KMS-11 (cell line): ENCODE data around the gene RPL28.

Source experiments
- H2AFZ ChIP-seq: fragments of 200-600 bp; sonication (generic); 2 replicates; pipeline ENCODE4 v1.6.1; 2016; ENCODE audit warnings: antibody characterized with exemption, mixed run types, low read depth
- H3K27ac ChIP-seq: fragments of 200-600 bp; sonication (generic); 2 replicates; pipeline ENCODE4 v1.6.1; 2016; ENCODE audit warnings: mild to moderate bottlenecking, mixed run types
- H3K27me3 ChIP-seq: fragments of 200-600 bp; sonication (generic); 2 replicates; pipeline ENCODE4 v1.6.1; 2017; ENCODE audit warnings: mild to moderate bottlenecking, low read depth, mixed run types, moderate library complexity; ENCODE audit not compliant: insufficient read depth
- H3K36me3 ChIP-seq: fragments of 200-600 bp; sonication (generic); 2 replicates; pipeline ENCODE4 v1.6.1; 2017; ENCODE audit warnings: mild to moderate bottlenecking, mixed run types; ENCODE audit not compliant: insufficient read depth
- H3K4me1 ChIP-seq: fragments of 200-600 bp; sonication (generic); 2 replicates; pipeline ENCODE4 v1.6.1; 2016; ENCODE audit warnings: mild to moderate bottlenecking, low read depth, mixed run types; ENCODE audit not compliant: poor library complexity, severe bottlenecking
- H3K4me2 ChIP-seq: fragments of 200-600 bp; sonication (generic); 2 replicates; pipeline ENCODE4 v1.7.0; 2016; ENCODE audit warnings: mild to moderate bottlenecking, mixed run types
- H3K4me3 ChIP-seq: fragments of 200-600 bp; sonication (generic); IDR thresholded peaks from 2 replicates; pipeline ENCODE4 v1.6.1; 2017; ENCODE audit warnings: low read depth, low read length, mixed read lengths; ENCODE audit not compliant: insufficient read depth
- H3K79me2 ChIP-seq: fragments of 200-600 bp; sonication (generic); 2 replicates; pipeline ENCODE4 v1.6.1; 2016; ENCODE audit warnings: low read depth, mixed run types; ENCODE audit not compliant: insufficient read depth
- H3K9ac ChIP-seq: fragments of 200-600 bp; sonication (generic); 2 replicates; pipeline ENCODE4 v1.6.1; 2016; ENCODE audit warnings: mild to moderate bottlenecking, mixed run types
- H4K20me1 ChIP-seq: fragments of 200-600 bp; sonication (generic); 2 replicates; pipeline ENCODE4 v1.6.1; 2016; ENCODE audit warnings: mild to moderate bottlenecking, mixed run types; ENCODE audit not compliant: insufficient read depth
- CTCF ChIP-seq: fragments of 200-600 bp; sonication (generic); conservative IDR thresholded peaks from 2 replicates; pipeline ENCODE4 v1.6.1; 2017; ENCODE audit warnings: low read depth, mild to moderate bottlenecking, antibody characterized with exemption, low read length, moderate library complexity, mixed read lengths

Gene RPL28

GRCh38 chr19:55340784-55341147, 45.0 kb upstream of the RPL28 start:
- TF ChIP-seq CTCF: peak; percentile 45; the same call in 1 of the 2 replicates
- Histone ChIP-seq H3K36me3 (no peaks in the 10 kb centered on the region), H3K4me1 (peaks cover 12% of the 10 kb centered on the region), H3K27me3 (peaks cover 11% of the 10 kb centered on the region; the same call in 1 of the 2 replicates), H3K4me2 (peak overlapping the region; percentile 97), H3K4me3 (peak overlapping the region; percentile 54), H2AFZ (peak overlapping the region; percentile 57), H3K79me2 (peaks cover 11% of the 10 kb centered on the region), H4K20me1 (no peaks in the 10 kb centered on the region), H3K27ac (peak overlapping the region; percentile 72), H3K9ac (peak overlapping the region; percentile 77)

- H4K20me1 ChIP-seq: no peaks in the 10 kb centered on the region
- H3K27ac ChIP-seq: peak overlapping the region; percentile 72
- peak overlapping the region; percentile 54 for H3K4me3 ChIP-seq
- peak overlapping the region; percentile 77; the same call in 1 of the 2 replicates for H3K9ac ChIP-seq
- H3K4me1 ChIP-seq: peaks cover 12% of the 10 kb centered on the region
- peak overlapping the region; percentile 57 for H2AFZ ChIP-seq
- no peak for TF ChIP-seq CTCF
- H3K4me2 ChIP-seq: peak overlapping the region; percentile 97
- H3K27me3 ChIP-seq: peaks cover 7% of the 10 kb centered on the region; the same call in 1 of the 2 replicates
- H3K36me3 ChIP-seq: no peaks in the 10 kb centered on the region
- peaks cover 11% of the 10 kb centered on the region for H3K79me2 ChIP-seq
Observed at GRCh38 chr19:55341171-55341588, 44.6 kb upstream of the RPL28 start.

- H3K4me2 ChIP-seq: peak overlapping the region; percentile 57; the same call in 1 of the 2 replicates
- peaks cover 11% of the 10 kb centered on the region for H3K79me2 ChIP-seq
- H3K27me3 ChIP-seq: no peaks in the 10 kb centered on the region; the same call in 1 of the 2 replicates
- H3K9ac ChIP-seq: no peak overlapping the region; the same call in 1 of the 2 replicates
- no peak overlapping the region for H2AFZ ChIP-seq
- H4K20me1 ChIP-seq: no peaks in the 10 kb centered on the region
- no peaks in the 10 kb centered on the region for H3K36me3 ChIP-seq
- peaks cover 12% of the 10 kb centered on the region for H3K4me1 ChIP-seq
- H3K27ac ChIP-seq: no peak overlapping the region
- H3K4me3 ChIP-seq: no peak overlapping the region
- TF ChIP-seq CTCF: no peak
Observed at GRCh38 chr19:55341595-55342531, 43.9 kb upstream of the RPL28 start.

GRCh38 chr19:55344444-55344843, 41.3 kb upstream of the RPL28 start:
- Histone ChIP-seq H2AFZ (no peak overlapping the region), H3K27me3 (no peaks in the 10 kb centered on the region), H3K79me2 (peaks cover 11% of the 10 kb centered on the region), H3K36me3 (no peaks in the 10 kb centered on the region), H3K4me1 (no peaks in the 10 kb centered on the region), H3K4me2 (no peak overlapping the region), H3K27ac (no peak overlapping the region), H3K9ac (no peak overlapping the region), H4K20me1 (no peaks in the 10 kb centered on the region), H3K4me3 (no peak overlapping the region)
- TF ChIP-seq CTCF: no peak
